MM.1S (cell line): ENCODE measurements around the gene LRP6.

Source experiments
- CTCF ChIP-seq: fragments of 300-600 bp; sonication (generic); IDR thresholded peaks from 2 replicates; pipeline ENCODE4 v1.5.1; 2016; ENCODE audit warnings: antibody characterized with exemption, low read length, mixed read lengths
- EZH2 ChIP-seq: fragments of 300-600 bp; sonication (generic); optimal IDR thresholded peaks from 2 replicates; pipeline ENCODE3; 2017; ENCODE audit warnings: low read depth, mild to moderate bottlenecking, antibody characterized with exemption, low read length, mixed read lengths
- EZH2phosphoT487 ChIP-seq: fragments of 300-600 bp; sonication (generic); IDR thresholded peaks from 2 replicates; pipeline ENCODE4 v1.6.1; 2018; ENCODE audit warnings: antibody characterized with exemption, low read length

GRCh38 chr12:12282761-12283425 lies 16.0 kb upstream of the LRP6 start:
- no peak for TF ChIP-seq EZH2phosphoT487
- TF ChIP-seq CTCF = no peak
- no peak for TF ChIP-seq EZH2
